Measurements from ENCODE around the gene LIMS2.

Gene LIMS2

DNA sequence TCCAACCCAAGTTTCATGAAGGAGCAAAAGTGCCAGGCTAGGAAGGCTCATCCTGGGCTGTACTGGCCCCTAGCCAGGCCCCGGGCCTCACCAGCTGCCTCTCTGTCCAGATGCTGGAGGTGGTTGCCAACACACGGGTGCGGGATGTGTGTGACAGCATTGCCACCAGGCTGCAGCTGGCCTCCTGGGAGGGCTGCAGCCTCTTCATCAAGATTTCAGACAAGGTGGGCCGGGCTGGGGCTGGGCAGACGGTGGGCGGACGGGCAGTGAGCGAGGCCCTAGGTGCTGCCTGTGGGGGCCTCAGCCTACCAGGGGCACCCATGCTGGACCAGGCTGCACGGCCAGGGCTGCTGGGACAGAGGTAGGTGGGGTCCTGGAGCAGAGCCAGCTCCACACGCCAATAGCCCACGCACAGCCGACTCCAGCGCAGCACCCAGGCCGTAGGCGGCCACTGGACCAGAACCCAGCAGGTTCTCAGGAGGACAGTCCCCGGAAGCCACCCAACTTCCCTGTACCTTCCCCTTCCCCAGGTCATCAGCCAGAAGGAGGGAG, 41.2 kb downstream of the LIMS2 start:
- H3K36me3 ChIP-seq (ENCODE audit: insufficient read depth, insufficient read length, low read length): peaks cover 13% of the 10 kb centered on the region
- H3K27me3 ChIP-seq (ENCODE audit: insufficient read depth, insufficient read length): no peaks in the 10 kb centered on the region
- no peak overlapping the region for H3K9ac ChIP-seq (ENCODE audit: insufficient read length, low read depth)
- H3K4me1 ChIP-seq (ENCODE audit: insufficient read depth, insufficient read length): peaks cover 30% of the 10 kb centered on the region
- H3K9me3 ChIP-seq (ENCODE audit: insufficient read depth, low read length): no peaks in the 10 kb centered on the region
- H3K4me3 ChIP-seq (ENCODE audit: insufficient read length, low read depth): no peak overlapping the region
- TF ChIP-seq ZNF274 (IDR thresholded peaks at IDR 0.05; ENCODE audit: low read depth, low read length) (no peak), YY1 (IDR thresholded peaks at IDR 0.05; ENCODE audit: insufficient read depth, insufficient read length) (no peak), SUZ12 (IDR thresholded peaks at IDR 0.05; ENCODE audit: extremely low read depth, insufficient read depth, insufficient read length) (no peak)
- no peak for DNase-seq (ENCODE audit: low read depth, low spot score)

DNA sequence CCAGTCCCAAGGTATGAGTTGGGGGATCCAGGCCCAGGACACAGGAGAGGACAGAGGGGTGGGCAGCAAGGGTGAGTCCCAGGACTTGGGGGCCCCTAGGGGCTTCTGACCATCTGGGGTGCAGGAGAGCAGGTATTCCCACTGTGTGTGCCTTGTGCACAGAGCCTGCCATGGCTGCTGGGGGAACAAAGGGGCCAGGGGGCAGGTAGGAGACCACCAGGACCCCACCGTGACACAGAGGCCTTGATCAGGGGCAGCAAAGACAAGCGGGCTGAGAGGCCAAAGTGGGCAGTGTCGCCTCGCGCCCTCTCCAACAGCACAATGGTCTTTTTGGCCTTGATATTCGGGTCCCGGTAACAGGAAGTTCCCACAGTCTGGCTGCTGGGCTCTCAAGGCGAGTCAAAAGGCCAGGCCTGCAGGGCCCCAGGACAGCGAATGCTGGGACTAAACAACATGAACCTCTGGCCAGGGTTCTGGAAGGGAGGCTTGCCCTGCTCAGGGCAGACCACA, 41.7 kb downstream of the LIMS2 start:
- Histone ChIP-seq H3K9ac (ENCODE audit: insufficient read length, low read depth) (no peak overlapping the region), H3K27me3 (ENCODE audit: insufficient read depth, insufficient read length) (no peaks in the 10 kb centered on the region), H3K36me3 (ENCODE audit: insufficient read depth, insufficient read length, low read length) (peaks cover 7% of the 10 kb centered on the region), H3K9me3 (ENCODE audit: insufficient read depth, low read length) (no peaks in the 10 kb centered on the region), H3K4me1 (ENCODE audit: insufficient read depth, insufficient read length) (peaks cover 24% of the 10 kb centered on the region), H3K4me3 (ENCODE audit: insufficient read length, low read depth) (no peak overlapping the region)
- no peak for DNase-seq (ENCODE audit: low read depth, low spot score)
- TF ChIP-seq SUZ12 (IDR thresholded peaks at IDR 0.05; ENCODE audit: extremely low read depth, insufficient read depth, insufficient read length): no peak

GRCh38 chr2:127632592-127633489, 42.5 kb downstream of the LIMS2 start:
- H3K9ac ChIP-seq (ENCODE audit: insufficient read length, low read depth): no peak overlapping the region
- no peak for TF ChIP-seq ZNF274 (IDR thresholded peaks at IDR 0.05; ENCODE audit: low read depth, low read length)
- TF ChIP-seq SUZ12 (IDR thresholded peaks at IDR 0.05; ENCODE audit: extremely low read depth, insufficient read depth, insufficient read length): no peak
- no peak for TF ChIP-seq YY1 (IDR thresholded peaks at IDR 0.05; ENCODE audit: insufficient read depth, insufficient read length)
- no peaks in the 10 kb centered on the region for H3K9me3 ChIP-seq (ENCODE audit: insufficient read depth, low read length)
- no peak overlapping the region for H3K4me3 ChIP-seq (ENCODE audit: insufficient read length, low read depth)
- no peaks in the 10 kb centered on the region for H3K27me3 ChIP-seq (ENCODE audit: insufficient read depth, insufficient read length)
- H3K4me1 ChIP-seq (ENCODE audit: insufficient read depth, insufficient read length): peaks cover 18% of the 10 kb centered on the region
- DNase-seq (ENCODE audit: low read depth, low spot score): no peak
- peaks cover 6% of the 10 kb centered on the region for H3K36me3 ChIP-seq (ENCODE audit: insufficient read depth, insufficient read length, low read length)

GRCh38 chr2:127631997-127632581, 43.2 kb downstream of the LIMS2 start:
- Histone ChIP-seq H3K9ac (ENCODE audit: insufficient read length, low read depth) (no peak overlapping the region), H3K4me1 (ENCODE audit: insufficient read depth, insufficient read length) (peaks cover 13% of the 10 kb centered on the region), H3K9me3 (ENCODE audit: insufficient read depth, low read length) (no peaks in the 10 kb centered on the region), H3K36me3 (ENCODE audit: insufficient read depth, insufficient read length, low read length) (peaks cover 6% of the 10 kb centered on the region), H3K4me3 (ENCODE audit: insufficient read length, low read depth) (no peak overlapping the region), H3K27me3 (ENCODE audit: insufficient read depth, insufficient read length) (no peaks in the 10 kb centered on the region)
- no peak for TF ChIP-seq YY1 (IDR thresholded peaks at IDR 0.05; ENCODE audit: insufficient read depth, insufficient read length)
- no peak for TF ChIP-seq SUZ12 (IDR thresholded peaks at IDR 0.05; ENCODE audit: extremely low read depth, insufficient read depth, insufficient read length)
- no peak for TF ChIP-seq ZNF274 (IDR thresholded peaks at IDR 0.05; ENCODE audit: low read depth, low read length)
- no peak for DNase-seq (ENCODE audit: low read depth, low spot score)

GRCh38 chr2:127631541-127631996, 43.8 kb downstream of the LIMS2 start:
- H3K9me3 ChIP-seq (ENCODE audit: insufficient read depth, low read length): no peaks in the 10 kb centered on the region
- peaks cover 9% of the 10 kb centered on the region for H3K4me1 ChIP-seq (ENCODE audit: insufficient read depth, insufficient read length)
- H3K4me3 ChIP-seq (ENCODE audit: insufficient read length, low read depth): no peak overlapping the region
- peaks cover 6% of the 10 kb centered on the region for H3K36me3 ChIP-seq (ENCODE audit: insufficient read depth, insufficient read length, low read length)
- no peaks in the 10 kb centered on the region for H3K27me3 ChIP-seq (ENCODE audit: insufficient read depth, insufficient read length)
- DNase-seq (ENCODE audit: low read depth, low spot score): no peak
- no peak for TF ChIP-seq ZNF274 (IDR thresholded peaks at IDR 0.05; ENCODE audit: low read depth, low read length)
- TF ChIP-seq YY1 (IDR thresholded peaks at IDR 0.05; ENCODE audit: insufficient read depth, insufficient read length): no peak
- TF ChIP-seq SUZ12 (IDR thresholded peaks at IDR 0.05; ENCODE audit: extremely low read depth, insufficient read depth, insufficient read length): no peak
- H3K9ac ChIP-seq (ENCODE audit: insufficient read length, low read depth): no peak overlapping the region

DNA sequence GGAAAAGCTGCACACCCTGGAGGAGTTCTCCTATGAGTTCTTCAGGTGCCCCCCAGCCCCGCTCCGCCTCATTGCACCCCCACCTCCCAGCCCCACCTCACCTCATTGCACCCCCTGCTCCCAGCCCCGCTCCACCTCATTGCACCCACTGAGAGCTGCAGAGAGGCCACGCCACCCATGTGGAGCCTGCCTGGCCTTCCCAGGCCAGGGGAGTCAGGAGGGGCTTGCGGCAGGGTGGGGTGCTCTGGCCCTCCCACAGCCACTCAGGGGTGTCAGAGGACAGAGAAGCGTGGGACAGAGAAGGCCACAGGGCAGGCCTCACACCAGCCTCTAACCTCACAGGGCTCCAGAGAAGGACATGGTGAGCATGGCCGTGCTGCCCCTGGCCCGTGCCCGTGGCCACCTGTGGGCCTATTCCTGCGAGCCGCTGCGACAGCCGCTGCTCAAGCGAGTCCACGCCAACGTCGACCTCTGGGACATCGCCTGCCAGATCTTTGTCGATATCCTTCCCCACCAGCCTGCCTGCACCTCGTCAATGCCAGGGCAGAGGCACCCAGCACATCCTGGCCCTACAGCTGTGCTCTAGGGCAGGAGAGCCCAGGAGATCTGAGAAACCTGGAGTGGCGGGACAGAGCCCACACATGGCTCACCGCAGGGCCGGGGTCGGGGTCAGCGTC, 44.3 kb downstream of the LIMS2 start:
- Histone ChIP-seq H3K36me3 (ENCODE audit: insufficient read depth, insufficient read length, low read length) (peaks cover under 1% of the 10 kb centered on the region), H3K4me1 (ENCODE audit: insufficient read depth, insufficient read length) (peaks cover 4% of the 10 kb centered on the region), H3K9ac (ENCODE audit: insufficient read length, low read depth) (no peak overlapping the region), H3K27me3 (ENCODE audit: insufficient read depth, insufficient read length) (no peaks in the 10 kb centered on the region), H3K9me3 (ENCODE audit: insufficient read depth, low read length) (no peaks in the 10 kb centered on the region), H3K4me3 (ENCODE audit: insufficient read length, low read depth) (no peak overlapping the region)
- no peak for TF ChIP-seq SUZ12 (IDR thresholded peaks at IDR 0.05; ENCODE audit: extremely low read depth, insufficient read depth, insufficient read length)
- no peak for TF ChIP-seq YY1 (IDR thresholded peaks at IDR 0.05; ENCODE audit: insufficient read depth, insufficient read length)
- TF ChIP-seq ZNF274 (IDR thresholded peaks at IDR 0.05; ENCODE audit: low read depth, low read length): no peak
- DNase-seq (ENCODE audit: low read depth, low spot score): no peak

Data from NT2/D1 (cell line).